K562 (cell line): Measurements from ENCODE around the gene UGT2B15. TPM values are rescaled to one million over a fixed set of nuclear protein-coding genes. Genes with fewer than 3 reads are reported as not detected.
"Not testable (repeated sequence)": the region's sequence is repeated elsewhere in the genome, so short reads cannot be mapped to it uniquely, and the experiment has no call there.

Experiments
- ATAC-seq: fragments of 200-7000 bp; cut with Tn5 transposase; 3 replicates; pipeline ENCODE4 v1.9.1; 2020; ENCODE audit warnings: moderate library complexity
- BruUV-seq: library from RNA; stranded (reverse); fragments of 400-500 nt; replicated peaks from 2 replicates; lab custom pipeline; 2021; lab: Mats Ljungman, UMichigan
- CTCF ChIA-PET: fragments of 300-600 bp; formaldehyde crosslinking; extraction: SDS; loops from one replicate; lab custom pipeline; 2021; ENCODE audit warnings: low intra/inter-chr PET ratio; lab: Yijun Ruan, JAX
- POLR2A ChIA-PET: fragments of 300-600, 350-650 bp; sonication (Branson Sonifier 250); formaldehyde crosslinking; extraction: SDS; loops from one replicate; lab custom pipeline; 2021; ENCODE audit warnings: antibody characterized with exemption, inconsistent platforms; lab: Yijun Ruan, JAX
- DNase-seq, 4 experiments: peaks; one replicate each; pipeline versions ENCODE4 v3.0.0 to v3.0.0-alpha.2; 2011 to 2018; ENCODE audit warnings: low spot score in 3 of 4, mixed read lengths in 3 of 4; ENCODE audit errors: extremely low read depth in 1 of 4
- FAIRE-seq: peaks from 2 replicates; lab custom pipeline; 2011; peaks lifted over from hg19 to GRCh38; lab: Jason Lieb, UNC
- H2AFZ ChIP-seq: 2 replicates; pipeline ENCODE4 v1.6.0; 2011; ENCODE audit warnings: low read depth, low read length, control low read depth, inconsistent platforms
- H3K27ac ChIP-seq: fragments of 200-600 bp; 3 replicates; pipeline ENCODE4 v1.8.0; 2011; ENCODE audit warnings: low read depth, mild to moderate bottlenecking, control low read depth, inconsistent platforms, low read length, moderate library complexity, mixed read lengths; ENCODE audit errors: extremely low read depth
- H3K27me3 ChIP-seq, 2 experiments: fragments of 300-600 bp in 1 of 2; 2 replicates in 1 of 2; 3 replicates in 1 of 2; pipeline versions ENCODE4 v1.6.0 to v1.8.0; 2011; ENCODE audit warnings: inconsistent platforms in 2 of 2, low read length in 2 of 2, mild to moderate bottlenecking in 1 of 2, mixed read lengths in 1 of 2, moderate library complexity in 1 of 2; ENCODE audit not compliant: control insufficient read depth in 2 of 2, insufficient read depth in 2 of 2
- H3K36me3 ChIP-seq: fragments of 300-600 bp; 3 replicates; pipeline ENCODE4 v1.8.0; 2011; ENCODE audit warnings: mild to moderate bottlenecking, low read length, inconsistent platforms; ENCODE audit not compliant: control insufficient read depth, insufficient read depth
- H3K4me1 ChIP-seq, 2 experiments: fragments of 200-600 bp in 1 of 2; replicated peaks in 1 of 2; 2 replicates in 1 of 2; 3 replicates in 1 of 2; pipeline versions ENCODE4 v1.5.1 to v1.8.0; 2011; ENCODE audit warnings: inconsistent platforms in 2 of 2, low read length in 2 of 2, mild to moderate bottlenecking in 1 of 2, mixed read lengths in 1 of 2, moderate library complexity in 1 of 2; ENCODE audit not compliant: control insufficient read depth in 2 of 2, insufficient read depth in 2 of 2
- H3K4me2 ChIP-seq: 2 replicates; pipeline ENCODE4 v1.6.1; 2011; ENCODE audit warnings: low read length, control low read depth, inconsistent platforms, mixed read lengths; ENCODE audit not compliant: insufficient read depth
- H3K4me3 ChIP-seq: fragments of 200-600 bp; sonication (generic), shearing (Covaris generic); 2 replicates; pipeline ENCODE4 v1.5.1; 2016; ENCODE audit warnings: control low read depth, inconsistent platforms
- H3K79me2 ChIP-seq: fragments of 200-600 bp; 3 replicates; pipeline ENCODE4 v1.8.0; 2011; ENCODE audit warnings: low read length, inconsistent platforms; ENCODE audit not compliant: control insufficient read depth, insufficient read depth
- H3K9ac ChIP-seq, 2 experiments: 2 replicates each; pipeline versions ENCODE4 v1.6.0 to v1.6.1; 2011; ENCODE audit warnings: low read depth in 2 of 2, low read length in 2 of 2, control low read depth in 1 of 2, inconsistent platforms in 1 of 2, mild to moderate bottlenecking in 1 of 2, mixed read lengths in 1 of 2; ENCODE audit not compliant: insufficient read depth in 1 of 2
- H3K9me1 ChIP-seq: one replicate; pipeline ENCODE4 v1.6.0; 2011; ENCODE audit warnings: inconsistent platforms, mild to moderate bottlenecking, low read length, moderate library complexity; ENCODE audit not compliant: control insufficient read depth, insufficient read depth
- H3K9me3 ChIP-seq: replicated peaks from 2 replicates; pipeline ENCODE4 v1.5.1; 2011; ENCODE audit warnings: low read depth, low read length, inconsistent platforms; ENCODE audit not compliant: control insufficient read depth, insufficient read depth
- H4K20me1 ChIP-seq: replicated peaks from 2 replicates; pipeline ENCODE4 v1.6.1; 2011; ENCODE audit warnings: low read length, inconsistent platforms, mixed read lengths; ENCODE audit not compliant: control insufficient read depth, insufficient read depth
- ATF6 ChIP-seq: sonication (generic); formaldehyde crosslinking; IDR thresholded peaks from 2 replicates; pipeline ENCODE4 v1.4.0; 2020; ENCODE audit warnings: mild to moderate bottlenecking, missing genetic modification reagents
- EP400 ChIP-seq: fragments of 450-650 bp; IDR thresholded peaks from 2 replicates; pipeline ENCODE4 v1.6.1; 2017; ENCODE audit warnings: antibody characterized with exemption, mild to moderate bottlenecking, moderate library complexity
- GATA2 ChIP-seq: sonication (generic); formaldehyde crosslinking; IDR thresholded peaks from 2 replicates; pipeline ENCODE4 v1.4.0; 2020; ENCODE audit warnings: mild to moderate bottlenecking, missing genetic modification reagents
- MCM2 ChIP-seq: fragments of 450-650 bp; IDR thresholded peaks from 2 replicates; pipeline ENCODE4 v1.6.1; 2017; ENCODE audit warnings: low read depth, mild to moderate bottlenecking
- NBN ChIP-seq: fragments of 450-650 bp; IDR thresholded peaks from 2 replicates; pipeline ENCODE4 v1.6.1; 2016; ENCODE audit warnings: low read depth, mild to moderate bottlenecking
- NR3C1 ChIP-seq: sonication (generic); formaldehyde crosslinking; IDR thresholded peaks from 2 replicates; pipeline ENCODE4 v1.8.1; 2022; ENCODE audit warnings: missing genetic modification reagents
- POLR2B ChIP-seq: fragments of 450-650 bp; IDR thresholded peaks from 2 replicates; pipeline ENCODE4 v1.6.1; 2018; ENCODE audit warnings: low read depth; ENCODE audit not compliant: partially characterized antibody
- SIRT6 ChIP-seq: IDR thresholded peaks from one replicate; pipeline ENCODE4 v1.6.1; 2012; ENCODE audit warnings: low read depth, mild to moderate bottlenecking, control low read depth, inconsistent platforms, low read length, moderate library complexity
- SREBF1 ChIP-seq: fragments of 150-350 bp; IDR thresholded peaks from 2 replicates; pipeline ENCODE4 v1.6.1; 2014; ENCODE audit warnings: antibody characterized with exemption, low read depth, low read length, borderline replicate concordance
- TBP ChIP-seq: optimal IDR thresholded peaks from 2 replicates; pipeline ENCODE3; 2011; ENCODE audit warnings: low read depth, low read length, improper control_type of control experiment
- ZBTB12 ChIP-seq: fragments of 250-450 bp; sonication (Bioruptor Pico); IDR thresholded peaks from 2 replicates; pipeline ENCODE4 v1.4.0; 2020
- ZNF384 ChIP-seq: IDR thresholded peaks from 2 replicates; pipeline ENCODE4 v1.6.1; 2012; ENCODE audit warnings: low read depth, low read length, improper control_type of control experiment
- ZNF584 ChIP-seq: fragments of 200-800 bp; sonication (Bioruptor generic); IDR thresholded peaks from 2 replicates; pipeline ENCODE4 v1.6.1; 2016; ENCODE audit warnings: low read depth, mild to moderate bottlenecking, missing genetic modification characterization, missing compliant biosample characterization
- WGBS: fragments of 100-300 bp; shearing (Covaris generic); methylation state at CpG from one replicate; pipeline ENCODE4 v1.1.6; 2016; ENCODE audit warnings: low coverage, mixed read lengths; ENCODE audit not compliant: insufficient coverage; ENCODE audit errors: missing lambda C conversion rate; 5-methylcytosine and 5-hydroxymethylcytosine counted together
- in situ Hi-C: fragments of 300-500 bp; cut with MboI; formaldehyde crosslinking; loops from 4 replicates; pipeline ENCODE4 v1.15.0; 2018; ENCODE audit warnings: inconsistent platforms, mixed read lengths
- intact Hi-C: fragments of 100-400 bp; cut with micrococcal nuclease; formaldehyde crosslinking; loops from 2 replicates; pipeline ENCODE4 v1.14.2; 2022
- polyA plus RNA-seq, 8 experiments: library from polyadenylated mRNA; depleted of rRNA in 4 of 8; stranded (reverse) in 5 of 8; unstranded in 3 of 8; fragments of >200 nt; fragmentation: Nextera tagmentation in 2 of 8; fragmentation: Illumina TruSeq in 1 of 8; extraction: Ambion mirVana in 2 of 8; extraction: Trizol in 1 of 8; gene quantifications; 2 replicates each; pipeline versions ENCODE4 v1.2.1 to v1.2.3, GENCODE V29; 2011 to 2014; ENCODE audit warnings: inconsistent platforms in 1 of 8, missing spikeins in 1 of 8
- total RNA-seq, 7 experiments: library from RNA; depleted of rRNA in 6 of 7; stranded (reverse); fragments of >200 nt in 6 of 7; fragmentation: Illumina TruSeq in 2 of 7; extraction: Trizol in 2 of 7; gene quantifications; 2 replicates each; pipeline versions ENCODE4 v1.2.1 to v1.2.3, GENCODE V29; 2011 to 2021; ENCODE audit warnings: low replicate concordance in 1 of 7

UGT2B15 gene
- total and polyA plus RNA-seq, 9 of the 15 experiments (the other 6 are each of a cell fraction or from before 2014, with no cell fraction given) = 0.06 to 0.16 (median 0.10) TPM; not detected in 6

DNA sequence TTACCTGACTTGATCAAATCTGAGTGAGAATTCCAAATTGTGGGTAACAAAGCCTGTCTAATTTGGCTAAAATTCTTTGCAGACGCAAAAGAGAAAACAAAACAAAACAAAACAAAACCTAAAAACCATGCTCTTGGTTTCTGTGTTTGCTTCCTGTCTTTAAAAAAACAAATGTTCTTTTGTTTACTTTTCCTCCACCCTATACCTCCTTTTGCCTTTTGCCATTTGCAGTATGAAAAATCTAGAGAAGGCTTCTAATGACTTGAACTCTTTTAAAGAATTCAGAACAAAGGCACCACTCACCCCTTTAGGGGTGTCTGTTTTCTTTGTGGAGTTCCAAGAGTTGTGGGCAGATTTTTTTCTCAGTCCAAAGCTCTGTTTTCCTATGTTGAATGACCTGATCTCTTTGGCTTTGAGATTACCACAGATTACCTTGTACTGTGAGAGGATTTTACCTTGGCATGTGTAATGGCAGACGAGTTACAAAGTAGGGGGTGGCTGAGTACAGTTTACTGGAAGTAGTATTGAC, 13.9 kb downstream of the UGT2B15 start:
- H3K36me3 ChIP-seq, intact Hi-C loops, in situ Hi-C loops, H3K9me3 ChIP-seq, H3K27ac ChIP-seq, H3K4me1 ChIP-seq, H3K9me1 ChIP-seq, CTCF ChIA-PET, DNase-seq, H3K9ac ChIP-seq, H3K27me3 ChIP-seq, H3K4me3 ChIP-seq, H3K4me2 ChIP-seq, H2AFZ ChIP-seq, ATAC-seq, H3K79me2 ChIP-seq, POLR2A ChIA-PET, BruUV-seq, H4K20me1 ChIP-seq: not testable (repeated sequence)
- 0% methylated on average over 2 of the region's 2 CpGs for WGBS
- peak; percentile 59 for FAIRE-seq

DNA sequence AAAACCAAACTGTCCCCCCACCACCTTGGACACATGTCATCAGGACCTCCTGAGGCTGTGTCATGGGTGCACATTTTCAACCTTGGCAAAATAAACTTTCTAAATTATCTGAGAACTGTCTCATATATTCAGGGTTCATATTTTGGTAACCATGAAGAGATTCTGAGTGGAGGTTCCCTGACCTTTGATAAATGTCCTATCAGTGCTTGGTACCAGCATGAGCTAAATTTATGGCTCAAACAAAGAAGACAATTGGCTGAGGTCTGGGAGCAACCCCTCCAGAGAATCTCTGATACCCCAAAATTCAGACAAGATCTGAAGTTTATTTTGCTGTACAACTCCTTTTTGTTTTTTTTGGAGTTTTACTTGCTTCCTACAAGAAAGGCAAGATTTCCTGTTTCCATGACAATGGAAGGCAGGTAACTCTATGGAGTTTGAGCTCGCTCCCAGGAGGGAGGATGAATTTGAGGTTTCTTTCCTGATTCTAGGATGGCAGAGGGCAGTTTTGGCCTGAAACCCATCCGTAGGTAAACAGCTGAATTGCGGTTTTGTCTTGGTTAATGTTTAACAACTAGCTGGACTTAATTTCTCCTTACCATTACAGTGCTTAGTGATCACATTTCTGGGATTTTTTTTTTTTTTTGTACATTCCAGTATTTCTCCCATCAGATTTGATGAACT, 14.5 kb downstream of the UGT2B15 start:
- 0% methylated on average over 3 of the region's 3 CpGs for WGBS
- no peaks in the 10 kb centered on the region for H3K9me3 ChIP-seq
- DNase-seq (no peak), FAIRE-seq (no peak), ATAC-seq (no peak)
- H3K4me1 ChIP-seq = no peaks in the 10 kb centered on the region
- H3K4me2 ChIP-seq = no peak overlapping the region
- BruUV-seq = no TSS peak
- in situ Hi-C loops = no loop called here
- H3K27ac ChIP-seq = no peak overlapping the region
- intact Hi-C loops = no loop called here
- H4K20me1 ChIP-seq = no peaks in the 10 kb centered on the region
- no peak overlapping the region for H3K4me3 ChIP-seq
- no peaks in the 10 kb centered on the region for H3K27me3 ChIP-seq
- no peak overlapping the region for H2AFZ ChIP-seq
- no peaks in the 10 kb centered on the region for H3K79me2 ChIP-seq
- no peak overlapping the region for H3K9ac ChIP-seq
- H3K36me3 ChIP-seq = no peaks in the 10 kb centered on the region
- ChIA-PET CTCF (no interaction called here), POLR2A (no interaction called here)
- no peaks in the 10 kb centered on the region for H3K9me1 ChIP-seq
- no peak for TF ChIP-seq MCM2
- no peak for TF ChIP-seq ATF6 (CRISPR knock-in tag)
- no peak for TF ChIP-seq TBP
- TF ChIP-seq NR3C1 (CRISPR knock-in tag) = no peak
- no peak for TF ChIP-seq SIRT6
- no peak for TF ChIP-seq POLR2B
- no peak for TF ChIP-seq ZNF384
- TF ChIP-seq EP400 = no peak
- no peak for TF ChIP-seq GATA2 (CRISPR knock-in tag)
- TF ChIP-seq SREBF1 = no peak
- TF ChIP-seq ZBTB12 = no peak
- no peak for TF ChIP-seq ZNF584 (CRISPR knock-in tag)
- TF ChIP-seq NBN = no peak
